Memory B cell (primary cell): ENCODE measurements around the gene S100A6.
"Not testable (repeated sequence)": the region's sequence is repeated elsewhere in the genome, so short reads cannot be mapped to it uniquely, and the experiment has no call there.

ENCODE experiments used
- ATAC-seq: fragments of 150-1000 bp; cut with Tn5 transposase; 2 replicates; pipeline ENCODE4 v1.10.0; 2021; ENCODE audit warnings: low read depth, mild to moderate bottlenecking, moderate library complexity
- DNase-seq, 2 donors: peaks; one replicate each; pipeline ENCODE4 v3.0.0; 2022; ENCODE audit warnings: low spot score in 2 of 2
- H3K27ac Mint-ChIP-seq: one replicate; pipeline ENCODE4 v1.8.0; 2022; ENCODE audit warnings: mild to moderate bottlenecking, moderate library complexity, mixed read lengths
- H3K27me3 Mint-ChIP-seq: one replicate; pipeline ENCODE4 v1.8.0; 2022; ENCODE audit warnings: mixed read lengths
- H3K36me3 Mint-ChIP-seq: one replicate; pipeline ENCODE4 v1.8.0; 2022; ENCODE audit warnings: mild to moderate bottlenecking, mixed read lengths
- H3K4me1 Mint-ChIP-seq: one replicate; pipeline ENCODE4 v1.8.0; 2022; ENCODE audit warnings: mixed read lengths
- H3K4me3 Mint-ChIP-seq: one replicate; pipeline ENCODE4 v1.8.0; 2022; ENCODE audit warnings: mild to moderate bottlenecking, moderate library complexity, mixed read lengths
- H3K9me3 Mint-ChIP-seq: one replicate; pipeline ENCODE4 v1.8.0; 2022; ENCODE audit warnings: mixed read lengths

S100A6 gene

DNA sequence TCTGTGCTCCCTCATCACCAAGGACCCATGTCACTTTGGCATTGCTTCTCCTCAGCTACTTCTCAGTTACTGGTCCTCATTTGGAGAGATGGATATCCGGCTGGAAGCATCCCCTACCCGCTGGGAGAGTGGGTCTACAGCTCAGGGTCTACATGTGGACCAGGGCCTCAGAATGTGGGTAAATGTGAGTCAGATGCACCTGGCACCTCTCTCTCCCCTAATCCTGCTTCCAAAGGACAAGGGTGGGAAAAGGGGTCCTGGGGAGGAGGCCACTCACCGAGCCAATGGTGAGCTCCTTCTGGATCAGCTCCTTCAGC is 908 bp downstream of the S100A6 start:
- H3K4me1 Mint-ChIP-seq: peaks cover 43% of the 10 kb centered on the region
- no peaks in the 10 kb centered on the region for H3K27me3 Mint-ChIP-seq
- peak overlapping the region; percentile 93 for H3K4me3 Mint-ChIP-seq
- no peak for DNase-seq
- H3K9me3 Mint-ChIP-seq: no peaks in the 10 kb centered on the region
- peak overlapping the region; percentile 95 for H3K27ac Mint-ChIP-seq
- ATAC-seq: no peak
- peaks cover 4% of the 10 kb centered on the region for H3K36me3 Mint-ChIP-seq

DNA sequence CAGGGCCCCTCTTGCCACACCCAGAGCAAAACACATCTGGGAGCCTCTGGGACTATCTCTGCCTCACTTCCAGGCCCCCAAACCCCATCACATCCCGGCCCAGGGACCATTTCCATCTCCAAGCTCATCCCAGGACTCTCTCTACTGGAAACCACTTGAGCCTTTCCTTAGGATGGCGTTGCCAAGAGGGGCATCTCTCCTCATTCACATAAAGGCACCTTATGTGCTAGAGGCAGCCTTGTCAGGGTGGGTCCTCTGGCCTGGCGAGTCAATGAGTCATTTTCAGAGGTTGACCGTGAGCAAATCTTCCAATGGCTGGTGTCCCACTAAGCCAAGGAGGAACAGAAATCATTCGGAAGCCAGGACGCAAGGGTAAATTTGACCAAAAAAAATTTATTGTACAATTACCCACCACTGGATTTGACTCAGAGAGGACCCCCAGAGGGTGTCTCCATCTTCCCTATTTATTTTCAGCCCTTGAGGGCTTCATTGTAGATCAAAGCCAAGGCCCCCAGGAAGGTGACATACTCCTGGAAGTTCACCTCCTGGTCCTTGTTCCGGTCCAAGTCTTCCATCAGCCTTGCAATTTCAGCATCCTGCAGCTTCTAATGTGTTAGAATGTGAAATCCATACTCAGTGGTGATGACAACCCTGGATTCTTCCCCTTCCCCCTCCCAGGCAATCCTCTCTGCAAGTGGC is 1.4 kb downstream of the S100A6 start:
- Mint-ChIP-seq H3K9me3 (no peaks in the 10 kb centered on the region), H3K4me1 (peaks cover 38% of the 10 kb centered on the region), H3K4me3 (peak overlapping the region; percentile 93), H3K27ac (peak overlapping the region; percentile 95), H3K36me3 (peaks cover 4% of the 10 kb centered on the region), H3K27me3 (no peaks in the 10 kb centered on the region)
- ATAC-seq (no peak), DNase-seq (no peak)

DNA sequence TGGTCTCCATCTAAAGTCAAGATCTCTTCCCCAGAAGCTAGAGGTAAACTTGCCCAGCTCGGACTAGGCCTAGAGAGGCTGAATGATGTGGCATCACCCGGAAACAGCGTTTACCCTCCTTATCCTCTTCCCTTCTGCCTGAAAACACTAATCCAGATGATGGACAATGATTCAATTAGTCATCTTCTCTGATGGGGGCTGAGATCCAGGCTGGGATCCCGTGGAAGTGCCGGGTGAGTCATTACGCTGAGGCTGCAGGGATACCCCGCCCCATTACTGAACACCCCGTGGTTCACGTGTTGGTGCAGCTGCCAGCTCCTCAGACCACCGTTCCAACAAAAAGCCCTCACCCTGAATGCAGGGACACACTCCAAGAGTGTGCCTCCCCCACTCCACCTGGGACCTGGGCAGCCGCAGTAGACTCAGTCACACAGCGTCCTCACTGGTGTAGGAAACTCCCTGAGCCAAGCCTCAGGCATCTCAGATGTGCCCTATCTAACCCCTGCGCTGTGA is 2.0 kb downstream of the S100A6 start:
- peaks cover 4% of the 10 kb centered on the region for H3K36me3 Mint-ChIP-seq
- no peak overlapping the region for H3K27ac Mint-ChIP-seq
- H3K27me3 Mint-ChIP-seq: no peaks in the 10 kb centered on the region
- DNase-seq: no peak
- H3K9me3 Mint-ChIP-seq: no peaks in the 10 kb centered on the region
- H3K4me3 Mint-ChIP-seq: no peak overlapping the region
- ATAC-seq: no peak
- peaks cover 38% of the 10 kb centered on the region for H3K4me1 Mint-ChIP-seq

- H3K27ac Mint-ChIP-seq: peak overlapping the region; percentile 18
- ATAC-seq (peak; percentile 38), DNase-seq (peak; percentile 62 to 66)
- H3K4me1 Mint-ChIP-seq: peaks cover 38% of the 10 kb centered on the region
- no peaks in the 10 kb centered on the region for H3K9me3 Mint-ChIP-seq
- peaks cover 4% of the 10 kb centered on the region for H3K36me3 Mint-ChIP-seq
- peak overlapping the region; percentile 55 for H3K4me3 Mint-ChIP-seq
- no peaks in the 10 kb centered on the region for H3K27me3 Mint-ChIP-seq
These were observed 2.8 kb downstream of the S100A6 start for GRCh38 chr1:153532769-153533599.

- Mint-ChIP-seq H3K4me1 (peaks cover 38% of the 10 kb centered on the region), H3K27ac (peak overlapping the region; percentile 18), H3K9me3 (no peaks in the 10 kb centered on the region), H3K36me3 (peaks cover 4% of the 10 kb centered on the region), H3K4me3 (peak overlapping the region; percentile 55), H3K27me3 (no peaks in the 10 kb centered on the region)
- ATAC-seq (no peak), DNase-seq (no peak)
These were observed 3.6 kb downstream of the S100A6 start for GRCh38 chr1:153532181-153532580.

GRCh38 chr1:153531638-153532037 is 4.2 kb downstream of the S100A6 start:
- Mint-ChIP-seq H3K36me3 (peaks cover 4% of the 10 kb centered on the region), H3K9me3 (no peaks in the 10 kb centered on the region), H3K27me3 (no peaks in the 10 kb centered on the region), H3K27ac (no peak overlapping the region), H3K4me1 (peaks cover 34% of the 10 kb centered on the region), H3K4me3 (no peak overlapping the region)
- ATAC-seq (no peak), DNase-seq (no peak)

DNA sequence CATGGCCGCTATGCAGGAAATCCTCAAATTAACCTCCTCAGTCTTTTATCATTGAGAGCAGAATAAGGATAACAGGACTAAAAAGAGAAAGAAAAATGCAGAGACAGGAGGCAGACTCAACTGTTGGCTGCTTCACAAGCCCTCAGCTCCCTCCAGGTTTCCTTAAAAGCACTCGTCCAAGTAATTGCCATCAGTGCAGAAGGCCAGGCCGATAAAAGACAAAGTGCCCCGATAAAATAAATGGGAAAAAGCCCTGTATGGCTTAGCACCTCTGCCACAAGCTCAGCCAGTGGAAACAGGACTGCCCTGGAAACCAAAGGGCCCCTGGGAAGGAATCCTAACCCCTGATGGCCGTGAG is 8.1 kb downstream of the S100A6 start:
- ATAC-seq (no peak), DNase-seq (no peak)
- peaks cover 6% of the 10 kb centered on the region for H3K4me1 Mint-ChIP-seq
- H3K27ac Mint-ChIP-seq: no peak overlapping the region
- no peaks in the 10 kb centered on the region for H3K36me3 Mint-ChIP-seq
- no peaks in the 10 kb centered on the region for H3K9me3 Mint-ChIP-seq
- H3K4me3 Mint-ChIP-seq: no peak overlapping the region
- no peaks in the 10 kb centered on the region for H3K27me3 Mint-ChIP-seq

- ATAC-seq (no peak), DNase-seq (no peak)
- H3K36me3 Mint-ChIP-seq: no peaks in the 10 kb centered on the region
- no peak overlapping the region for H3K4me3 Mint-ChIP-seq
- H3K27ac Mint-ChIP-seq: no peak overlapping the region
- no peaks in the 10 kb centered on the region for H3K9me3 Mint-ChIP-seq
- H3K27me3 Mint-ChIP-seq: no peaks in the 10 kb centered on the region
- peaks cover 1% of the 10 kb centered on the region for H3K4me1 Mint-ChIP-seq
These were observed 8.6 kb downstream of the S100A6 start for GRCh38 chr1:153527023-153527682.

- DNase-seq (no peak), ATAC-seq (no peak)
- no peak overlapping the region for H3K4me3 Mint-ChIP-seq
- H3K4me1 Mint-ChIP-seq: no peaks in the 10 kb centered on the region
- no peaks in the 10 kb centered on the region for H3K36me3 Mint-ChIP-seq
- no peak overlapping the region for H3K27ac Mint-ChIP-seq
- no peaks in the 10 kb centered on the region for H3K27me3 Mint-ChIP-seq
- H3K9me3 Mint-ChIP-seq: no peaks in the 10 kb centered on the region
These were observed 9.7 kb downstream of the S100A6 start for GRCh38 chr1:153526132-153526543.

GRCh38 chr1:153525088-153525728 is 10.6 kb downstream of the S100A6 start:
- ATAC-seq (no peak), DNase-seq (no peak)
- H3K9me3 Mint-ChIP-seq: no peaks in the 10 kb centered on the region
- H3K36me3 Mint-ChIP-seq: no peaks in the 10 kb centered on the region
- H3K4me1 Mint-ChIP-seq: no peaks in the 10 kb centered on the region
- no peaks in the 10 kb centered on the region for H3K27me3 Mint-ChIP-seq
- H3K4me3 Mint-ChIP-seq: no peak overlapping the region
- H3K27ac Mint-ChIP-seq: no peak overlapping the region

DNA sequence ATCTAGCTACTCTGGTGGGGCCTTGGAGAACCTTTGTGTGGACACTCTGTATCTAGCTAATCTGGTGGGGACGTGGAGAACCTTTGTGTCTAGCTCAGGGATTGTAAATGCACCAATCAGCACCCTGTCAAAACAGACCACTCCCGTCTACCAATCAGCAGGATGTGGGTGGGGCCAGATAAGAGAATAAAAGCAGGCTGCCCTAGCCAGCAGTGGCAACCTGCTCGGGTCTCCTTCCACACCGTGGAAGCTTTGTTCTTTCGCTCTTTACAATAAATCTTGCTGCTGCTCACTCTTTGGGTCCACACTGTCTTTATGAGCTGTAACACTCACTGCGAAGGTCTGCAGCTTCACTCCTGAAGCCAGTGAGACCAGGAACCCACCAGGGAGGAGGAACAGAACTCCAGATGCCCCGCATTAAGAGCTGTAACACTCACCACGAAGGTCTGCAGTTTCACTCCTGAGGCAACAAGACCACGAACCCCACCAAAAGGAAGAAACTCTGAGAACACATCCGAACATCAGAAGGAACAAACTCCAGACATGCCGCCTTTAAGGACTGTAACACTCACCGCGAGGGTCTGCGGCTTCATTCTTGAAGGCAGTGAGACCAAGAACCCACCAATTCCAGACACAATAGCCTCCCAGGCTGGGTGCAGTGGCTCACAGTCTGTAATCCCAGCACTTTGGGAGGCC is 13.3 kb downstream of the S100A6 start:
- ATAC-seq, DNase-seq, H3K4me3 Mint-ChIP-seq, H3K27ac Mint-ChIP-seq, H3K4me1 Mint-ChIP-seq, H3K9me3 Mint-ChIP-seq, H3K27me3 Mint-ChIP-seq, H3K36me3 Mint-ChIP-seq: not testable (repeated sequence)

GRCh38 chr1:153521808-153522207 is 14.0 kb downstream of the S100A6 start:
- H3K9me3 Mint-ChIP-seq, DNase-seq, H3K4me3 Mint-ChIP-seq, H3K27me3 Mint-ChIP-seq, H3K27ac Mint-ChIP-seq, ATAC-seq, H3K4me1 Mint-ChIP-seq, H3K36me3 Mint-ChIP-seq: not testable (repeated sequence)

GRCh38 chr1:153520818-153521476 is 14.8 kb downstream of the S100A6 start:
- H3K27me3 Mint-ChIP-seq: peaks cover 3% of the 10 kb centered on the region
- ATAC-seq (no peak), DNase-seq (no peak)
- H3K4me1 Mint-ChIP-seq: peaks cover 7% of the 10 kb centered on the region
- no peak overlapping the region for H3K27ac Mint-ChIP-seq
- no peaks in the 10 kb centered on the region for H3K9me3 Mint-ChIP-seq
- H3K4me3 Mint-ChIP-seq: no peak overlapping the region
- no peaks in the 10 kb centered on the region for H3K36me3 Mint-ChIP-seq
